Measurements from ENCODE around the gene SAMD3.
"Not testable (repeated sequence)": the region's sequence is repeated elsewhere in the genome, so short reads cannot be mapped to it uniquely, and the experiment has no call there.

Gene SAMD3

DNA sequence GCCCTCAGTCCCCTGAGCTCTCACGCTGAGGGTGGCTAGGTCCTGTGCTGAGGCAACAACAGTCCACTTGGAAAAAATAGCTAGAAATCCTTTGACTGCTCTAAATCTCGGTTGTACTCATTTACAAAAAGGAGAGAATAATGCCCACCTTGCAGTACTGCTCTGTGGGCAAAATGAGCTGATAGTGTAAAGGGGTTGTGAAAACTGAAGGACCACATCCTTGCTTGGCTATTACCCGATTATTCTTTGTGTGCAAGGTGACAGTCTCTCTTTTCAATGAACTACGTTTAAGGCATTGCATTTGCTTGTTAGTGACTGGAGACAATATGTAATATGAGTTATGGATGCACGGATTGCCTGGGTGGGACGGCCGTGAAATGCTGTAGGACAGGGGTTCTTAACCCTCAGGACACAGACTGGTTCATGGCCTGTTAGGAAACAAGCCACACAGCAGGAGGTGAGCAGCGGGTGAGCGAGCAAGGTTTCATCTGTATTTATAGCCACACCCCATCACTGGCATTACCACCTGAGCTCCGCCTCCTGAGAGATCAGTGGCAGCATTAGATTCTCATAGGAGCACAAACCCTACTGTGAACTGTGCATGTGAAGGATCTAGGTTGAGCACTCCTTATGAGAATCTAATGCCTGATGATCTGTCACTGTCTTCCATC lies 14.6 kb downstream of the SAMD3 start:
- DNase-seq = no peak

GRCh38 chr6:130206479-130206878 lies 16.3 kb downstream of the SAMD3 start:
- no peak for DNase-seq

DNA sequence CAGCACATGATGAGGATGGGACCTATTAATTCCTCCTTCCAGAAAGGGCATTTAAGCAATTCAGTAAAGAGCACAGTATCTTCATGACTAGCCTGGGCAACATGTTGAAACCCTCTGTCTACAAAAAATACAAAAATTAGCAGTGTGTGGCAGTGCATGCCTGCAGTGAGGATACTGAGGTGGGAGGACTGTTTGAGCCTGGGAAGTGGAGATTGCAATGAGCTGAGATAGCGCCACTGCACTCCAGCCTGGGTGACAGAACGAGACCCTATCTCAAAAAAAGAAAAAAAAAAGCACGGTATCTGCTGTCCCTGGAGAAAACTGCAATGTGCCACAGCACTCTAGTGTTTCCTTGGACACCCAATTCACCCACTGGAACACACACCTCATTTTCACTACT lies 18.4 kb downstream of the SAMD3 start:
- no peak for DNase-seq

- DNase-seq = no peak
Measured at GRCh38 chr6:130203370-130203769, 19.4 kb downstream of the SAMD3 start.

DNA sequence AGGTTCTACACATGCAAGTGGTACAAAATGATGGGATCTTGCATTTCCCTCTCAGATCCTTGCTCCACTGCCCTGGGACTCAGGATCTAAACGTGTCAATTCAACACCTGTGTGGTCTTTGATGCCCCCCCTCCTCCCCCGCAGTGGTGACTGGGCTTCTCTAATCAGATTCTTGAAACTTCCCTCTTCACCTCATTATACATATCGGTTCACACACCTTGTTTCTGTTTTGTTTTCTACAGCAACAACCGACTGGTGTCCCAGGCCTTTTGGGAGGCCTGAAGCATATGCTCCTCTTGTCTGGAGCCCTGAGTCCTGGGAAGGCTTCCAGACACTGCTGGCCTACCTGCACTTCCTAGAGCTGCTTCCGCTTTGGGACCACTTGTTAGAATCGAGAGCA lies 20.0 kb downstream of the SAMD3 start:
- DNase-seq = no peak

DNA sequence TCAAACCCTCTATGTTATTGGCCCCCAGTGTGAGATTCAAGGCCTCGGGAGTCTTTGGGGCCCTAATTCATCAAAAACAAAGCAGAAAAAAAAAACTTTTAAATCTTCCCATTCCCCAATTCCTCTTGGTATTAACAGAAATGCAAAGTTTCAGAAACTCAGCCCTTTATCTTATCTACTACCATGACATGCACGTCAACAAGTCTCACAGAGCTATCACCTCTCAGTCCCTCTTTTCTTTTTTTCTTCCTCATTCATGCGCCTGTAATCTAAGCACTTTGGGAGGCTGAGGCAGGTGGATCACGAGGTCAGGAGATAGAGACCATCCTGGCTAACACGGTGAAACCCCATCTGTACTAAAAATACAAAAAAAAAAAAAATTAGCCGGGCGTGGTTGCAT lies 22.7 kb downstream of the SAMD3 start:
- no peak for DNase-seq

DNA sequence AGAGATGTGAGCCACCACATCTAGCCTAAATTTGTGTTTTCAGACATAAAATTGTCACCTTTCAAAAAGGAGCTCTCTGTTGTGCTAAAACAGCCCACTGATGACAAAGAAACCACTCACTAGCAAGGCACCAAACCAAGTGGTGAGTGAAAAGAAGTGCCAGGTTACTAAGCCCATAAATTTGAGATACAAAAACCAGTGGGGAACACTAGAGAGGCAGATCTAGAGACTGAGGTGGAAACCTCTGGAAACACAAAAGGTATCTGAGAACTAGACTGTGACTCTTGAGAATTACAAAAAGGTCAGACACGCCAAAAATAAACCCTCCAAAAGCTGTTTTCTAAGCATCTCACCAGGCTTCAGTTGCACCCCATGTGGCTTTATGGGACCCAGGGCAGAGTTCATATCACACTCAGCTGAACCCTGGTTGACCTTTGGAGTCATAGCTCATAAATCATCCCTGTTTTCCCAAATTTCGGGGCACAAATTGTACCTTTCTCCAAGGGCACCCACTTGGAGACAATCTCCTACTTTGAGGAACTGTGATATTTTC lies 24.2 kb downstream of the SAMD3 start:
- DNase-seq = no peak

GRCh38 chr6:130197816-130198482 lies 24.8 kb downstream of the SAMD3 start:
- not testable (repeated sequence) for DNase-seq

- DNase-seq = not testable (repeated sequence)
Measured at GRCh38 chr6:130194434-130194833, 28.3 kb downstream of the SAMD3 start.

DNA sequence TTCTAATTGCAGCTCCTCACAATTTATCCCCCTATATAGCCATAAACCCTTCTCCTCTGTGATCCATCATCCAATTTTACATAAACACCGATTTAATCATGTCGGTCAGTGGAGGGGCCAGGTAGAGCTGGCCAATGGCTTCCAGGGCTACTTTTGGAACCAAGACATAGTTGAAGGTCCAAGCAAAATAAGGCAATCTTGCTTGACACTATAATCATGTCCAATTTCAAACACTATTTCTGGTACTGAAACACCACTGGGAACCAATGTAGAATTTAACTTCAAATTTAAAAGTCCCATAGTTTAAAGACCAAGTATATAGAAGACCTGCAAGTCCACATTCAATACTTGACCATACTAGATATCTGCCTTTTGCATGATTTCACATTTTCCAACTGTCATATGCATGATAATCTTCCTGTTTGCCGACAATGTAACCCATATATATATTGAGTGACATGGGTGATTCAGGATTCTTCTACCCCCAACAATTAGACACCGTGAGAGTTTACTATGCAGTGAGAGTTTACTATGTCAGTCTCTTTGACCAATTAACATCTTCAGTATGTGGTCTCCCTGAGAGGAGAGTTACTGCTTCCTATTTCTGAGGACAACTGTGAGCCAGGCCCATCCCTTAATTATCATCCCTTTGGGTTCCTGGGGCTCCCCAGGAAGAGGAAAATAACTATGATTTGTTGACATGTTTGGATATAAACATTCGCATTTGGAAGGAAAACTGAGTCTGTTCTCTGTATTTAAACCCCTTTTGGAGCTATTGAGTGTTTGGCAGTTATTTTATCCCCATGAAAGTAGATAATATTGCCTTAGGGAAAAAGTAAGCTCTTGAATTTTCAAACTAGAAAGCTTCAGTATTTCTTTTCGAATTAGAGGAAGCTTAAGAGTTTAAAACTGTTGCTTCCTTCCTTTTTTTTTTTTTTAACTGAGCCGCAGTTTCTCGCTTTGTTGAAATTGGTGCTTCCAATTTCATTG lies 31.8 kb downstream of the SAMD3 start:
- DNase-seq = no peak

- DNase-seq = no peak
Measured at GRCh38 chr6:130189531-130190397, 33.0 kb downstream of the SAMD3 start.

GRCh38 chr6:130188207-130188899 lies 34.4 kb downstream of the SAMD3 start:
- no peak for DNase-seq

GRCh38 chr6:130187335-130188206 lies 35.2 kb downstream of the SAMD3 start:
- no peak for DNase-seq

- no peak for DNase-seq
Measured at GRCh38 chr6:130185658-130186057, 37.1 kb downstream of the SAMD3 start.

DNA sequence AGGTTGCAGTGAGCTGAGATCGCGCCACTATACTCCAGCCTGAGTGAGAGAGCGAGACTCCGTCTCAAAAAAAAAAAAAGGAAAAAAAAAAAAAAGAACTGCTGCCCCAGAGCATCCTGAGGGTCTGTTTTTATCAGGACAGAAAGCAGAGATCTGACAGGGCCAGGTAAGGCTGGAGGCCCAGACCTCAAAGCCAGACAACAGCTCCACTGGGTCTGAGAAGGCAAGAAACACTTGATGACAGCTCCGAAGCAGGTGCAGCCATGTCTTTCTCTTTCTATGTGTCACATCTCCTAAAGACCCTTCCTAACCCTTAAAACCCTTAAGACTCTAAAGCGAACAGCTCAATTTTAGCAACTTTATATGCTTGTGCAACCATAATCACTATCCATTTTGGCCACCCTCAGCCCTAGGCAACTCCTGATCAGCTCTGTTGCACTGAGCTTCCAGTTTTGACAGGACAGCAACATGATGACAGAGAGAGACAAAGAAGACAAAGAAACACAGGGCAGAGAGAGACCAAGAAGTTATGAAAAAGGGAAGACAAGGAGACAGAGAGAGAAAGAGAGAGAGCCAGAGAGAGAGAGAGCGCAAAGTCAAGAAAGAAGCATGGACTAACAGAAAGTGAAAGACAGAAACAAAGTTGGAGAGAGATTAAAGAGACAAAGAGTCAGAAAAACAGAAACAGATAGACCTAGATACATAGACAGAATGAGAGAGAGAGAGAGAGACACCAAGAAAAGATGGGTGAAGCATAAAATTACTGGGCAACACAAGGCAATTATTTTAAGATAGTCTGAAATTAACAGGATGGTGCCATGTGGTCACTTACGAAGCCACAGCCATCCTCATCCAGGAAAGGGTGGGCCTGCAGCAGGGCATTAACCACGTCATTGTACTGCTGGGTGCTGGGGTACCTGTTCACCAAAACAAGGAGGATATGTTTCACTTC lies 39.2 kb downstream of the SAMD3 start:
- DNase-seq = no peak

- no peak for DNase-seq
Measured at GRCh38 chr6:130182466-130182865, 40.3 kb downstream of the SAMD3 start.

DNA sequence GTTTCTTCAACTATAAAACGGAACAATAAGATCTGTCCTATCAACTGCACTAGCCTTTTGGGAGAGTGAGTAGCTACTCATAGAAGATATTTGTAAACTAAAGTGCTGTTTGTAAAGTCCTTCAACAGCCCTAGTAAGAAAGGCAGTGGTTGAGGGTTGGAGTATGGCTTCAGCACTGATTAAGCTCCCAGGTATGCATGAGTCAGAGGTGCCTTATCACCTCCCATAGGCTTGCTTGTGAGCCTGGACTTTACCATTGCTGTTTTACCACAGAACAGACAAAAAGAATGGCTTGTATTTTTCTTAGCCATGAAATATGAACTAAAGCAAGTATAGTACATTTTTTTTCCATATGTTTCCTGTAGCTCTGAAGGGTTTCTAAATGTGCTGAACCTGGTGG lies 44.1 kb downstream of the SAMD3 start:
- DNase-seq = no peak

DNA sequence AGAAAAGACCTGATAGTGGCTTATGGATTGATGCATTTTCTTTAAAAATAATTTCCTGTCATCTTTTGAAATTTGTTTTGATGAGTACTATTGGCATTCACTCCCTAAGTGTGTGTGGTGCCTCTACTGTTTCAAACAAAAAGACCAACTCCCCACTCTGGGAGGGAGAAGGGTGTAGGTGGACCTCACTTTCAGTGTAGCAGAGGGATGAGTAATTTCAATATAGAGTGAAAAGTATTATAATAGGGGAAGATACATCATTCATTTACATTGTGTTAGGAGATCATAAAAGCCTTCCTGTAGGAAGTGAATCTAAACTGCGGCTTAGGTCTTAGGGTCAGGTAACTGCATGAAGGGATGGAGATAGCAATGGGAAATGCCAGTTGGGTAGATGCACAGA lies 46.4 kb downstream of the SAMD3 start:
- DNase-seq = no peak

GRCh38 chr6:130173377-130174004 lies 49.3 kb downstream of the SAMD3 start:
- not testable (repeated sequence) for DNase-seq

All from NCI-H146 (cell line).